GM21723 (cell line): ENCODE data around the gene PAMR1.
A peak's percentile ranks its signal among the peaks of the same experiment; 100 is the strongest.

Source experiments
- ATAC-seq: cut with Tn5 transposase; IDR thresholded peaks from one replicate; pipeline ENCODE4 v1.9.1; 2021; ENCODE audit warnings: mild to moderate bottlenecking, moderate library complexity; ENCODE audit not compliant: unreplicated experiment

Gene PAMR1

DNA sequence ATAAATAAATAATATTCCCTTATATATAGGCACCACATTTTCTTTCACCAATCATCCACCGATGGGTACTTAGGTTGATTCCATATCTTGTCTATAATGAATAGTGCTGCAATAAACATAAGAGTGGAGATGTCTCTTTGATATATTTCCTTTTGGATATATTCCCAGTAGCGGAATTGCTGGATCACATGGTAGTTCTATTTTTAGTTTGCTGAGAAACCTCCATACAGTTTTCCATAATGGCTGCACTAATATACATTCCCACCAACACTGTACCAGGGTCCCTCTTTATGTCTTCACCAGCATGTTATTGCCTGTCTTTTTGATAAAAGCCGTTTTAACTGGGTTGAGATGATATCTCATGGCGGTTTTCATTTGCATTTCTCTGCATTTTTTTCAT, 23.6 kb downstream of the PAMR1 start:
- ATAC-seq: no peak

DNA sequence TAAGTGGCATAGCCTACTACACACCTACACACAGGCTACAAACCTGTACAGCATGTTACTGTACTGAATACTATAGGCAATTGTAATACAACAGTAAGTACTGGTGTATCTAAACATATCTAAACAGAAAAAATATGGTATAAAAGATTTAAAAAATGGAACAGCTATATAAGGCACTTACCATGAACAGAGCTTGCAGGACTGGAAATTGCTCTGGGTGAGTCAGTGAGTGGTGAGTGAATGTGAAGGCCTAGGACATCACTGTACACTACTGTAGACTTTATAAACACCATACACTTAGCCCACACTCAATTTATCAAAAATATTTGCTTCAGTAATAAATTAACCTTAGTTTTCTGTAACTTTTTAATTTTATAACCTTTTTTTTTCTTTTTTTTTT, 24.7 kb downstream of the PAMR1 start:
- ATAC-seq: no peak

DNA sequence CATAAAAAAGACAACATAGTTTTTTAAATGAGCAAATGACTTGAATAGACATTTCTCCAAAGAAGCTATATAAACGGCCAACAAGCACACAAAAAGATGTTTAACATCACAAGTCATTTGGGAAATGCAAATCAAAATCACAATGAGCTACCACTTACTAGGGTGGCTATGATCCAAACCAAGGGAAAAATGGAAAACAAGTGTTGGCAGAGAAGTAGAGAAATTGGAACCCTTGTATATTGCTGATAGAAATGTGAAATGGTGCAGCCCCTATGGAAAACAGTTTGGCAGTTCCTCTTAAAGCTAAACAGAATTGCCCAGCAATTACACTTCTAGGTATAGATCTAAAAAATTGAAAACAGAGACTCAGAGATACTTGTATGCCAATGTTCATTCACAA, 29.0 kb downstream of the PAMR1 start:
- no peak for ATAC-seq

DNA sequence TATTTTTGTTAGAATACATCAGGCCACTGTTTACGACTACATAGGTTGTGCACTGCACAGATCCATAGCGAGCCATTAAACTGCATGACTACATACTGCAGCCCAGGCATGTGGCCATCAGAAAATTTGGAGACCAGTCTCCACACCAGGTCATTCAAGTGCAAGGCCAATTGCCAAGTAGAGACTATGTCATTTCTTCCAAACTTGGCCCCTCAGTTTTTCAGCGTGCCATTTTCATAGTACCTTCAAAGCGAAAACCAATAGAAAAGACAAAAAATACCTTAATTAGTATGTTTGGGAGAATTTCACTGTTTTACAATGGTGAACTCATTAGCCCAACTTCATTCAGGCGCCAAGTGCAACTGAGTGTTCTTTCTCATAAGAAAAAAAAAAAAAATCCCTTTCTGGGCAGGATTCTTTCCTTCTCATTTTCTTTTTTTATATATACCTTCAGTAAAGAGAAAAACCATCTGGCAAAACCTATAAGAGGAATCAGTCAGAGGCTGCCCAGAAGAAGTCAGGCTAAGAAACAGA, 30.4 kb downstream of the PAMR1 start:
- no peak for ATAC-seq

DNA sequence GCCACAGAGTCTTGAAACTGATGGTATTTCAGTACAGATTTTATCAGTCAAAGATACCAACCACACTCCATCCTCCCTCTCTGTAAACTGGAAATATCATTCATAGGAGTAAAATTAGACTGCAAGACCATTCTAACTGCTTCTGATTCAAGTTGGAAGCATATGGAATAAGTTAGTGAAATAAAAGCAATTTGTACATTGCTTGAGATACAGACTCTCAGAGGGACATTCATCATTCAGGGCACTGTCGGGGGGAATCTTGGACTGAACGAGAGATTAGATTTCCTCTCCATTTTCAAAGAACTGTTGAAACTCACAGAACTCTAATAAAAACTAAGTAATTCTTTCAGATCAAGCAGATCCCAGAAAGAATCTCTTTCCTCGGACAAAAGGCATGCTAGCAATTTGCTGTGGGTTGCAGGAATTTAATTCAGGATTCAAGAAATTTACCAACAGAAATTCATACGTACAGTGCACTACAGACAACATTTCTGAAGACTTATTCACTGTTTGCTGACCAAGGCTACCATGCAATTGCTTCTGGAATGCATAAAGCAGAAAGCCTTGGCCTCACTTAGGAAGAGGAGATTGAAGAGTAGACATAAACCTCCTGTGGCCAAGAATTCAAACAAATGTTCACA, 34.1 kb downstream of the PAMR1 start:
- ATAC-seq: no peak

DNA sequence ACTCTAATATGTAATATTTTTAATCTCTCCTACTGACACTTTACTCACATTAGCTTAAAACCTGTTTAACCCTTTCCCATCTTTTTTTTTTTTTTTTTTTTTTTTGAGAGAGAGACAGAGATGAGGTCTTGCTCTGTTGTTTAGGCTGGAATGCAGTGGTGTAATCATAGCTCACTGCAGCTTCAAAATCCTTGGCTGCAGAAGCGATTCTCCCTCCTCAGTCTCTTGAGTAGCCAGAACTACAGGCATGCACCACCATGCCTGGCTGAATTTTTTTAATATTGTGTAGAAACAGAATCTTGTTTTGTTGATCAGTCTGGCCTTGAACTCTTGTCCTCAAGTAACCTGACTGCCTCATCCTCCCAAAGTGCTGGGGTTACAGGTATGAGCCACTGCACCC, 37.3 kb downstream of the PAMR1 start:
- no peak for ATAC-seq

DNA sequence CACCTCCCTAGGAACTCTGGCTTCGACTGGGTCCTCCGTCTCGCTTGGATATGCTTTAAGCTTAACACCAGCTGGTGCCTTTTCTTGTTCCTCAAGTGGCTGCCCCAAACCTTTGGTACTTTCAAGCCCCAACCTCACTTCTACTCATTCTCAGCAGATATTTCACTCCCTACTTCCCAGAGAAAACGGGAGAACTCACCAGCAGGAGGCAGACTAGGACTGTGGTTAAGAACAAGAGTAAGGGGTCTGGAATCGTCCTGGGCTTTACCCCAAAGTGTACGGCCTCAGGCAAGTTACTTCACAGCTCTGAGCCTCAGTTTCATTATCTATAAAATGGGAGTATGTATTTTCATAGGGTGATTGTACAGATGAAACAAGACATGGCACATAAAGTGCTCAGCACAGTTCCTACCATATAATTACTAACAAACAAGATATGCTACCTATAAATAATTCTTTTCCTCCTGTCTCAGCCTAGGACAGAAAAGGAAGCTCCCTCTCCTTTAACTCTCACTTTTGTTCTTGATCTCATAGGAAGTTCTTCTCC, 37.8 kb downstream of the PAMR1 start:
- ATAC-seq: no peak

DNA sequence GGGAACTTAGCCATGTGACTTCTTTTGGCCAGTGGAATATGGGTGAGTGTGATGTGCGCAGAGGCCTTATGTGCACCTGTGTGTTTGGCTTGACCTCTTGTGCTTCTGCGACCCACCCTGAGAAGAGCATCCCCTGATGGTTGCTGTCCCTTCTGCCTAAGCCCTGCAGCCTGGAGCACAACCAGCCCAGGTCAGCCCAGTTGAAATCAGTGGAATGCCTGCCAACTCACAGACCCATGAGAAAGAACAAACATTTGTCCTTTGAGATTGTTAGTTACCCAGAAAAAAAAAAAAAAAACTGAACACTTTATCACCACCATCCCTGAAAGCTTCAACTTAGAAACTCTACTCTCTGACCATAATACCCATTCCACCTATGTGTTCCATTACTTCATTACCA, 38.5 kb downstream of the PAMR1 start:
- ATAC-seq: no peak

DNA sequence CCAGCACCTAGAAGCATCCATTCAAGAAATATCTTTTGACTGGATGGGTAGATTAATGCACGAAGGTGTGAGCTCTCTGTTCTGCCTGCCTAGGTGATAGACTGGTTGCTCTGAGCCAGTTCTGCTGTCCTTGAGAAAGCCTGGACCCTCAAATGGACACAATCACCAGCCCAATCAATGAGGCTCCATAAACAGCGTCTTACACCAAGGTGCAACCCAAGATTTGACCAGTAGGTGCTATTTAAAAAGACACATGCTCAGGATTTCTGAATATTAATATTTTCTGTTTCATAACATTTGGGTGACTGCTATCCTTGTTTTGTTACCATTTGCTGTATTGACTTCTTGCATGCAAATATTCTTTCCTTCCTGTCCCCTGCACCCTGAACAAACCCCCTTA, 39.0 kb downstream of the PAMR1 start:
- ATAC-seq: no peak

DNA sequence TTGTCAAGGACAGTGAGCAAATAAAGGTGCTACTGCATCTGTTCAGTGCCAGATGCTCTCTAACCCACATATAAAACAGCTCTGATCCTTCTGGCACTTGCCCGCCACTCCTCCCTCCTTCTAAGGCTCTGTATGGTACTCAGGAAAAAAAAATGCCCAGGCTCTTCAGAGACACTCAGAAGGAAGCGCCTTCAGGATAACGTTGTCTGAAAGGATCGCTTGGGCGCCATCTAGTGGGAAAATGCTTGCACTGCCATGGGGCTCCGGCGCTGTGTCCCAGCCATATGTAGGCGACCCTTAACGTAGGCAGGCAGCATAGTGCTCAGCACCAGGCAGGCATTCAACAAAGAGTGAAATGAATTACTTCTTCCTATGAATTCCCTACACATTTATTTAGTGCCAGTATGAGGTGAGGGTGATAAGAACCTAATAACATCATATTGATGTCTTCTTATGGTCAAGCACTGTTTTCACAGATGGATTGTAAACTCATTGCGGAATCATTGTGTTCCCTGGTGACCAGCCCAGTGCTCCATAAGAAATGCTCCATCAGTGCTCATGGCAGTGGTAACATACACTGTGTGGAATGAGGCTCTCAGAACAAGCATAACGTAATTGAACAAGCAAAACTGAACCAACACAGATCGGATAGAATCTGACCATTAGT, 39.6 kb downstream of the PAMR1 start:
- peak; percentile 85 for ATAC-seq

DNA sequence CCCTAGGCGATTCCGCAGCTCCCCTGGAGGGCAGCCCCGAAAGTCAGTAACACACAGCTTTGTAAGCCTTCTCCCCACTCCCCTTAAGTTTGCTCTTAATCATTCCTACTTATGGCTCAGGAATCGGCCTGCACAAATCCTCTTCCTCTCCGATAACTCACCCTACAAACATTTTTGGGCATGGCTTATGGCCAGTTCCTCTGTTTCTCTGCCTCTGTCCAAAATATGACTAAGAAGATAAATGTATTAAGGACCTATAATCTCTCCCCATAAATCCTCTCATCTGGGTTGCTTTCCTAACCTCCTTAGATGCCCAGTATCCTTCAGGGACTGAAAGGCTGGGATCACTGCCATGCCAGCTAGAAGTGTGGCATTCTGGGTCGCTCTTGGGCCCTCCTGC, 41.0 kb downstream of the PAMR1 start:
- ATAC-seq: no peak

DNA sequence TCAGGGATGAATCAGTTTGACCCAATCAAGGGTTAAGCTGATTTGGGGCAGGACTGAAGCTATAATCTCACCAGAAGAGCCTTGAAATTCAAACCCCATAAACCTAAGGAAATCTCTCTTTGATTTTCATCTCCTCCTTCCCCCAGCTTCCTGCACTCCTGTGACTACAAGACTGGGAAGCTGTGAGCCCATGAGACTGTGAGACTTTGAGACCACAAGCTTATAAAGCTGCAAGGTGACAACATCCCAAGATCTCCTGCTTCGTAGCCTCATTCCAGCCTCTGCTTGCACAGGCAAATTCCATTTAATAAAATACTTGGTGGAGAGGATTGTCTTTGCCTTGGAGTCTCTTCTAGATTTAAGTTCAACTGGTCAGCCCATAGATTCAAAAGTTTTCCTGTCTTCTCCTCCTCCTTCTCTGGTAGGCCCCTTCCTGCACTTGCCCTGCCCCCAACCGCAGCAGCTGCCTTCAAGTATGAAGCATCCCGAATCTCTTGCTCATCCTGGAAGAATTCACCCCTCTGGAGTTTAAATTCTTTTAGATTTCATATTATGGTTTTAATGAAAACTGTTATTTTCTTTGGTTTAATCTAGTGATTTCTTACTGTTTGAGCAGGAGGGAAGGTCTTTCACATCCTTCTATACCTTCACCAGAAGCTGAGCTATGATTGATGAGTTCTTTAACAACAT, 42.1 kb downstream of the PAMR1 start:
- ATAC-seq: no peak

DNA sequence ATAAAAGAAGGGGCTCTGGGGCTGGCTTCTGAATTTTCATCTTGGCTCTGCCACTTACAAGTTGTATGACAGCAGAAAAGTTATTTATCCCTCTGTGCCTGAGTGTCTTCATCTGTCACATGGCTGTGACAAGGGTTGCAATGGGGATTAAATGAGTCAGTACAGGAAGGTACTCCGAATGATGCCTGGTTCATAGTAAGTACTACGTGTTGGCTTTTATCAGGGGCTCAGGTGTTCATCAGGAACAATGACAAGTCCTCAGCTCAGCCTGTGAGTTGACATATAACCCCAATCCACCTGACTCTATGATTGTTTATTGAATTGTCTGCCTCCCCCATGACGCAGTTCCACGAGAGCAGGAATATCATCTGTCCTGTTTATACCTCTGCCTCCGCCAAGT, 45.7 kb downstream of the PAMR1 start:
- no peak for ATAC-seq

DNA sequence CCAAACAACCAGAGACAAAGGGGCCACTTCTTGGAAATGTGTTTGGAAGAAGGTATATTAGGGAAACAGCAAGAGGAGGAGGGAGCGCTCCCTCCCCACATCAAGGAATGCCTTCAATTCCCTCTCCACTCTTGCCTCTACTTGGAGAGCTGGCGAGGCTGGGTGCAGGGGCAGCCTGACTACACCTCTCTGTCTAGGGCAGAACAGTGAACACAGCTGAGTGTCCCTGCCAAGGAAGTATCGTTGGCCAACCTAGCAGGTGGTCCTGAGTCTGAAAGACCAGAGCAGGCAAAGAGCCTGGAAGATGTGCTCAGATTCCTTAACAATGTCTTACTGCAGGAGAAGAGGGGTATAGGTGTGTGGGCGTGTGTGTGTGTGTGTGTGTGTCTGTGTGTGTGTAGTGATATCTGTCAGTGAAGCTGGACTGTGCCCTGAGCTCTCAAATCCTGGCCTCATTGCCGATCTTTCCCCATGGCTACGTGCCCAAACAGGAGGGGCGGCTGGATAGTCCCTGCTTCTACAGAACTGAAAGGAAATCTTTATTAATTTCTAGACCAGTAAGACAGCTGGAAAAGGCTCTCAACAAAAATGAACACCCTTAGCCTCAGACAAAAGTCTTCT, 46.8 kb downstream of the PAMR1 start:
- no peak for ATAC-seq

DNA sequence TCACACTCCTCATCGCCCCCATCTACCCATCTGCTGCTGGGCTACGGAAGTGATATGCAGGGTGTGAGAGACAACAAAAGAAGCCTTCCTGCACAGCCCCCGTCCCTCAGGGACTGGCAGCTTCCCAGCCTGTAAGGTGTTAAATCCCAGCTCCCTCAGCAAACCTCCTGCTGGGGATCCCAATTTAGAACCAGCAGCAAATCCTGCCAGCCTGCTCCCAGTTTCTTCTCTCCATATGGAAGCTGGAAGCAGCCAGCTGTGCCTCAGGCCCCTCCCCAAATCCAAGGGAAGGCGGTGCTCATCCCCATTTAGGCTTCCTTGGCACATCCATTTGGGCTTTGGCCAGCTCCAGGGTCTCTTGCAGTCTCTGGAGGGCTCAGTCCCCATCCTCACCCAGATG, 47.5 kb downstream of the PAMR1 start:
- ATAC-seq: no peak

DNA sequence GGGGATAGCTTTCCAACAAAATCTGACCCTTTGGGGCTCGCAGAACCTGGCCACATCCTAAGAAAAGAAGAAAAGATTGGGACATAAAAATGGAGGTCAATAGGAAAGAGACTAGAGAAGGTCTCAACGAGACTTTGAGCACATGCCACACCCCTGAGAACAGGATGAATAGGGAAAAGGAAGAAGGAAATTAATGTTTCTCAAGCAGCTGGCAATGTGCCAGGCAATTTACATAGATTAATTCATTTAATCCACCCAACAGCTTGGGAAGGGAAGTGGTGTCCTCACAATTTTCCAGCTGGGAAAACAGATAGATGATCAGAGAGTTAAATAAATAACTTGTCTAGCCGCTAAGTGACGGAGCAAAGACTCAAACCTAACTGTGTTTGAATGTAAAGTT, 50.7 kb downstream of the PAMR1 start:
- ATAC-seq: no peak

DNA sequence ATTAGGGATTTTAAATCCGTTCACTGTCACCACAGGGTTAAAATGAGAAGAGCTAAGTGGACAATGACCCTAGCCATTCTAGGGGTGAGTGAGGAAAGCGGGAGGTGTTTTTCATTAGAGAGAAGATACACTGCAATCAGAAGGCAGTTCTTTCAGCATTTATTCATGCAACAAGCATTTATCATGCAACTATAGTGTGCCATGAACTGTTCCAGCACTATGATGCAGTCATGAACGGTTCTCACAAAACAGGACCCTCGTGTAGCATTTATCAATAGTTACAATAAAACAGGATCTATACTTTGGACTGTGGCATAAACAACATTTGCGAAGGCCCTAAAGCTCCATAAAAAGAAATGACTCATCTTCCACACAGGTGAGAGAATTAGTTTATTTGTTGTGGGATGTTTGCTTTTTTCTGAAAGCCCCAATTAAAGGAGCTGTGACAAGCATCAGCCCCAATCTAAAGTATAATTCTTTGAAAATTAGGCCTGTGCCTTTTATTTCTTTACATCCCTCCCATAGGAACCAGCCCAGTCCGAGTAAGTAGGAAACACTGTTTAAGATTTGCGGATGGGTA, 51.5 kb downstream of the PAMR1 start:
- no peak for ATAC-seq

DNA sequence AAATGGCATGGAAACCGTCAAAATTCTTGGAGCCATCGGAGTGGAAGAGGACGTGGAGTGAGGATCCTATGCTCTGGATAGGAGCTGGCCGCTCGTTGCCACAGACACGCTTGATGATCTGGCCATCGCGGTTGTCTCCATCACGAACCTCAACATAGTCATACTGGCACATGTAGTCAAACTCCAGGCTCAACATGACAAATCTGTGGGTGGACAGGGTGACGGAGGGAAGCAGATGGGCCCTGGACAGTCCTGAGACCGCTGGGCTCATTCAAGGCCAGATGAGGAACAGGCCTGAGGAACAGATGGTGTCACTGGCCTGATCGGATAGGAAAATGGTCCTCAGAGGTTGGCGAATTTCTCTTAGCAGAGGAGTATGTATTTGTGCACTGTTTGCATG, 54.8 kb downstream of the PAMR1 start:
- ATAC-seq: no peak

DNA sequence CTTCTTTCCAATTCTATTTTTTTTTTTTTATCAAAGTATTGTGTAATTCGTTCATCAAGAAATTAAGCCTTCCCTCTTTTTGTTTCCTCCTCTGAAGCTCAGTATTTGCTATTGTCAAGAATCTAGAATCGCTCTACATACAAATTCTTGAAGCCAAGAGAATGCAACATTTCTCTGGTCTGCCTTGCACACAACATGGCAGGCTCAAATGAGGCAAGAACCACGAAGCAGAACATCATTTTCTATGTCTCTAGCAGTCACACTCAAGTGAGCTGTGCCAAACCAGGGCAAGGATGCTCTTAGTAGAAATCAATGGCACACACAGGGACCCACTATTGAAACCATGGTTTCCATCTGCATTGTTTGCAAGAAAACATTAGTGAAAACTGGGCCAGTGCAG, 59.4 kb downstream of the PAMR1 start:
- no peak for ATAC-seq

DNA sequence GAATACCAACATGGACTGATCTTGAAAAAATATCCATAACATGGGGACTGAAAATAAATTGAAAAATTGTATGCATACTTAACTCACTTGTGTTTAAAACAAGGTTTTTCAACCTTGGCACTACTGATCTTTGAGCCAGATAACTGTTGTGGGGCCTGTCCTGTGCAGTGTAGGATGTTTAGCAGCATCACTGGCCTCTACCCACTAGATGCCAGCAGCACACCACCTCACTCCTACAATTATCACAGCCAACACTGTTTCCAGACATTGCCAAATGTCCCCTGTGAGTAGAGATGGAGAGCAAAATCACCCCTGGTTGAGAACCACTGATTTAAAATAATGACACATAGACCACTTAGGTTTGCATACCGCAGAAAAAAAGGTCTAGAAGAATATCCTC, 61.1 kb downstream of the PAMR1 start:
- no peak for ATAC-seq

DNA sequence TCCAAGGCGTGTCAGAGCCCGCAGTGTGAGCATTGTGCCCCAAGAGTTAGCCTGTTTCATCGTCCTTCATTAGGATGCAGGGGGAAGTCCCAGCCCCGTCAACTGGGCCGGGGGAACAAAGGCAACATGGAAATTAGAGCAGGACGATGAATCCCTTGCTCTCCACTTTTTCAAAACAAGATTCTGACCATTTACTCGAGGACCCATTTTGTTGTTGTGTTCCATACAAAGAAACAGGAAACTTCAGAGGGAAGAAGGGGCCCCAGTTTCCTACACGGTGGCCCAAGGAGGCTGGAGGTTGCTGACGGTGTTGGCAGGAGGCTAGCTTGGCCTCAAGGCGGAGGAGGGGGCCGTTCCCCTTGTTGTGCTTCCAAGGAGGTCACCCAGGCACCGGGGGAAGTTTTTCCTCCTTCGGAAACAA, 62.1 kb downstream of the PAMR1 start:
- no peak for ATAC-seq
